Measurements from ENCODE around the gene IL10. TPM values are rescaled to one million over a fixed set of nuclear protein-coding genes. Genes with fewer than 3 reads are reported as not detected.

Gene IL10
- total RNA-seq, 1 donor from 2014 or later = 2.7 TPM

GRCh38 chr1:206788487-206789050 lies 16.3 kb upstream of the IL10 start:
- Histone ChIP-seq H3K4me1 (no peaks in the 10 kb centered on the region), H3K27me3 (no peaks in the 10 kb centered on the region), H3K4me3 (no peak overlapping the region), H3K36me3 (no peaks in the 10 kb centered on the region), H3K27ac (no peak overlapping the region), H3K9me3 (no peaks in the 10 kb centered on the region)
- intact Hi-C loops (cut with DNase I) = no loop called here
- DNase-seq (ENCODE audit: extremely low spot score in 2 of 2) = no peak
- TF ChIP-seq POLR2AphosphoS5 (IDR thresholded peaks at IDR 0.05; ENCODE audit: insufficient read depth in 1 of 2, low read depth in 1 of 2) (no peak), POLR2A (IDR thresholded peaks at IDR 0.05) (no peak)
- TF ChIP-seq, protein P1, sequence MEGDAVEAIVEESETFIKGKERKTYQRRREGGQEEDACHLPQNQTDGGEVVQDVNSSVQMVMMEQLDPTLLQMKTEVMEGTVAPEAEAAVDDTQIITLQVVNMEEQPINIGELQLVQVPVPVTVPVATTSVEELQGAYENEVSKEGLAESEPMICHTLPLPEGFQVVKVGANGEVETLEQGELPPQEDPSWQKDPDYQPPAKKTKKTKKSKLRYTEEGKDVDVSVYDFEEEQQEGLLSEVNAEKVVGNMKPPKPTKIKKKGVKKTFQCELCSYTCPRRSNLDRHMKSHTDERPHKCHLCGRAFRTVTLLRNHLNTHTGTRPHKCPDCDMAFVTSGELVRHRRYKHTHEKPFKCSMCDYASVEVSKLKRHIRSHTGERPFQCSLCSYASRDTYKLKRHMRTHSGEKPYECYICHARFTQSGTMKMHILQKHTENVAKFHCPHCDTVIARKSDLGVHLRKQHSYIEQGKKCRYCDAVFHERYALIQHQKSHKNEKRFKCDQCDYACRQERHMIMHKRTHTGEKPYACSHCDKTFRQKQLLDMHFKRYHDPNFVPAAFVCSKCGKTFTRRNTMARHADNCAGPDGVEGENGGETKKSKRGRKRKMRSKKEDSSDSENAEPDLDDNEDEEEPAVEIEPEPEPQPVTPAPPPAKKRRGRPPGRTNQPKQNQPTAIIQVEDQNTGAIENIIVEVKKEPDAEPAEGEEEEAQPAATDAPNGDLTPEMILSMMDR (IDR thresholded peaks at IDR 0.05) = no peak

DNA sequence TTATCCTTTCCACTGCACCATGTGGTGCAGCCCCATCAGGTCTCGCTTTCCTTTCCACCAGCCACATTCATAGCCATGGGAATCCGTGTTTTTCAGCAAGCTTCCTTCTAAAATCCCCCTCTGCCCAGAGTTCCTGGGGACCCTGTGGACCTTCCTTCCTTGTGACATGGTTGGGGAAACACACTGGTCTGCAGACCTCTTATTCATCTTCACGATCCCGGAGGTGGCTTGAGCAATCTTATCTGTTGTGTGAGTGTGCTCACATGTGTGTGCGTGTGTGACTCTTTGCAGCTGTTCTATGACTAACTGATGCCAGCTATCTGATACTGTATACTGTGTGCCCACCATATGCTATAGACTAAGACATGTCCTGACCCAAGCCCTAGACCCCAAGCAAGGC lies 15.6 kb upstream of the IL10 start:
- H3K27ac ChIP-seq = no peak overlapping the region
- no peaks in the 10 kb centered on the region for H3K9me3 ChIP-seq
- no peaks in the 10 kb centered on the region for H3K36me3 ChIP-seq
- no peaks in the 10 kb centered on the region for H3K4me1 ChIP-seq
- H3K27me3 ChIP-seq = no peaks in the 10 kb centered on the region
- TF ChIP-seq, protein P1 (IDR thresholded peaks at IDR 0.05) = no peak
- TF ChIP-seq POLR2A (IDR thresholded peaks at IDR 0.05) (no peak), POLR2AphosphoS5 (IDR thresholded peaks at IDR 0.05; ENCODE audit: insufficient read depth in 1 of 2, low read depth in 1 of 2) (no peak)
- DNase-seq (ENCODE audit: extremely low spot score in 2 of 2) = no peak
- intact Hi-C loops (cut with DNase I) = no loop called here
- H3K4me3 ChIP-seq = no peak overlapping the region

- no peaks in the 10 kb centered on the region for H3K27me3 ChIP-seq
- H3K36me3 ChIP-seq = no peaks in the 10 kb centered on the region
- H3K4me3 ChIP-seq = no peak overlapping the region
- no peak overlapping the region for H3K27ac ChIP-seq
- no peaks in the 10 kb centered on the region for H3K9me3 ChIP-seq
- no peak for DNase-seq (ENCODE audit: extremely low spot score in 2 of 2)
- no peaks in the 10 kb centered on the region for H3K4me1 ChIP-seq
- TF ChIP-seq POLR2AphosphoS5 (IDR thresholded peaks at IDR 0.05; ENCODE audit: insufficient read depth in 1 of 2, low read depth in 1 of 2) = no peak
- TF ChIP-seq POLR2A (IDR thresholded peaks at IDR 0.05) = no peak
- TF ChIP-seq, protein P1 (IDR thresholded peaks at IDR 0.05) = no peak
- intact Hi-C loops (cut with DNase I) = no loop called here
Measured at GRCh38 chr1:206786212-206786886, 14.1 kb upstream of the IL10 start.

- no peak for DNase-seq (ENCODE audit: extremely low spot score in 2 of 2)
- Histone ChIP-seq H3K27ac (no peak overlapping the region), H3K4me1 (no peaks in the 10 kb centered on the region), H3K27me3 (no peaks in the 10 kb centered on the region), H3K36me3 (no peaks in the 10 kb centered on the region), H3K4me3 (no peak overlapping the region), H3K9me3 (no peaks in the 10 kb centered on the region)
- TF ChIP-seq POLR2AphosphoS5 (IDR thresholded peaks at IDR 0.05; ENCODE audit: insufficient read depth in 1 of 2, low read depth in 1 of 2) (no peak), POLR2A (IDR thresholded peaks at IDR 0.05) (no peak)
- TF ChIP-seq, protein P1 (IDR thresholded peaks at IDR 0.05) = no peak
- intact Hi-C loops (cut with DNase I) = no loop called here
Measured at GRCh38 chr1:206785182-206785765, 13.0 kb upstream of the IL10 start.

- Histone ChIP-seq H3K4me1 (no peaks in the 10 kb centered on the region), H3K9me3 (no peaks in the 10 kb centered on the region), H3K27me3 (no peaks in the 10 kb centered on the region), H3K36me3 (no peaks in the 10 kb centered on the region), H3K27ac (no peak overlapping the region), H3K4me3 (no peak overlapping the region)
- TF ChIP-seq, protein P1 (IDR thresholded peaks at IDR 0.05) = no peak
- TF ChIP-seq POLR2A (IDR thresholded peaks at IDR 0.05) (no peak), POLR2AphosphoS5 (IDR thresholded peaks at IDR 0.05; ENCODE audit: insufficient read depth in 1 of 2, low read depth in 1 of 2) (no peak)
- DNase-seq (ENCODE audit: extremely low spot score in 2 of 2) = no peak
- intact Hi-C loops (cut with DNase I) = no loop called here
Measured at GRCh38 chr1:206784471-206784903, 12.2 kb upstream of the IL10 start.

Measured in vagina (tissue), 2 donors.